Measurements from ENCODE around the gene SMARCC2. TPM values are rescaled to one million over a fixed set of nuclear protein-coding genes. Genes with fewer than 3 reads are reported as not detected.
"Not testable (repeated sequence)": the region's sequence is repeated elsewhere in the genome, so short reads cannot be mapped to it uniquely, and the experiment has no call there.

SMARCC2 gene
- total RNA-seq, 2 experiments from 2014 or later, result 96.9 to 123 TPM

DNA sequence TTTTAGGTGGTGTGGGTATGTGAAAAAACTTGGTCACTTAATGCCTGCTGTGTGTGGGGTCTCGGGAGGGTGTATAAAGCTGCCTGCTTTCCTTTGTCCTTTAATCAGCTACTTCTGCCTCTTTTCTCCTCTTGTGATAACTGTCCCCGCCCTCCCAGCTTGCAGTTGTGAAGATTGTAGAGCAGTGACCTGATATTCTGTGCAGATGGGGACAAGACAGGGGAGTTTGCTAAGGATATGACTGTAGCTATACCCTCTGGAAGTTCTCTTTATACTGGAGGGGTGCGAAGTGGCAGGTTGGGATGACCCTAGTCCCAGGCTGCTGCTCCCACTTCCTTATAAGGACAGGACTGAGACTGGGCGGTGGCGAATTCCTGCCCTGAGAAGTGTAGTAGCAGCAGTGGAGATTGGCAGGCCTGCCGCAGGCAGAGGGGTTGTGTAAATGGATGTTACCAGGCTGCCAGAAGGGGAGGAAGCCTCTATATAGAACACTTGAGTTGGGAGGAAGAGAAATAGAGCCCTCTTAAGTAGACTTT, 30.3 kb downstream of the SMARCC2 start:
- peak; percentile 45 for DNase-seq
- POLR2A ChIA-PET, result interaction anchor here (1.4 to 4.4 kb wide), 2 partner anchors 31 to 41 kb away, joined by 9 to 19 read pairs; partner anchors contain the start of genes ESYT1 and ZC3H10
- no peaks in the 10 kb centered on the region for H3K9me3 Mint-ChIP-seq (ENCODE audit: low read depth)
- peak overlapping the region; percentile 99 for H3K4me3 Mint-ChIP-seq
- H3K27ac Mint-ChIP-seq, result peak overlapping the region; percentile 96
- CTCF ChIA-PET, result interaction anchor here (0.5 to 1.8 kb wide), 14 partner anchors 8 to 224 kb away, joined by 3 to 10 read pairs (median 4); partner anchors contain the start of genes ESYT1 and SMARCC2
- peaks cover 60% of the 10 kb centered on the region for H3K36me3 Mint-ChIP-seq (ENCODE audit: low read depth)
- intact Hi-C loops (cut with DNase I, micrococcal nuclease), result loop anchor here (1.0 to 10.0 kb wide), 9 partner anchors 30 to 926 kb away; partner anchors contain the start of genes ZC3H10 (in 2 of the 2), CS (in 1 of the 2), ESYT1 (in 1 of the 2) and NAB2 (in 1 of the 2)
- ATAC-seq, result peak; percentile 1
- no peaks in the 10 kb centered on the region for H3K27me3 Mint-ChIP-seq
- H3K4me1 Mint-ChIP-seq, result peaks cover 26% of the 10 kb centered on the region

DNA sequence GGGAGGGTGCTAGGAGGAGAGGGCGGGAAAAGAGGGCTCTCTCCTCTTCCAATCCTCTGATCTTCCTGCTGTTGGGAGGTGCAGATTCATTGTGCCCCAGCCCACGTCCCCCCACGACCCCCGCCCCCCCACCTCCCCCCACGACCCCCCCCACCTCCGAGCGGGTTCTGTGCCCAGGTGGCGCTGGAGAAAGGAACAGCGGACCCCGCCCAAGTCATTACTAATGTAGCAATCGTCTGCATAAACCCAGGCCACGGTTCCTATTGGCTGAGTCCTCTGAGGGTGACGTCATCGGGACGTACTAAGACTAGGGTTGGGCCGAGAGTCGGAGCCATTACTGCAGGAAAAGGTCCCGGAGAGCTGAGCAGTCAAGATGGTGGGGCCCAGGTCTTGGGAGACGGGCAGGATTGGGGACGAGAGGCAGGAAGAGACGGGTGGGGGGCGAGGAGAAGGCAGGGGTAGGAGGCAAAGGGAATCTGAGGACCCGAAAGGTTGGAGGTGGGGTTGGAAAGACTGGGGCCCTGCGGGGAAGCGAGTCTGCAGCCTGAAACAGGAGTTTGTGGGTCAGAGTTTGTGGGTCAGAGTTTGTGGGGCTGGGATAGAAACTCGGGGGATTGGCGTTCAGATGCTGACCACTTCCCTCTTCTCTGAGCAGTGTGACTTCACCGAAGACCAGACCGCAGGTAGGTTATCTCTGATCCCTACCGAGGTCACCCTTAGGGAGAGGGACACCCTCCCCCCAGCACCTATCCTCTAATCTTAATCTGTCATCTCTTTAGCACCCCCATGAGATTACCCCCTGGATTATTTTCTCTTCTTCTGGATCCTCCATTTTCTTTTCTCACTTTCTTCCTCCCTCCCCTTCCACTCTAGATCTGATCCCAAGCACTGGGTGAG, 31.0 kb downstream of the SMARCC2 start, which contains the start of gene MYL6:
Gene MYL6, plus strand, starts transcription at position 331 of the 897 bp plus-strand sequence. Its CDS starts 43 bp downstream, at position 374.
- ChIA-PET POLR2A (interaction anchor here (0.5 to 4.4 kb wide), 4 partner anchors 18 to 1100 kb away, joined by 3 to 19 read pairs (median 9); partner anchors contain the start of genes ESYT1 and ZC3H10), CTCF (interaction anchor here (0.5 to 1.8 kb wide), 10 partner anchors 9 to 223 kb away, joined by 3 to 10 read pairs (median 4); partner anchors contain the start of genes ESYT1 and SMARCC2)
- ATAC-seq (peak; percentile 85), DNase-seq (peak; percentile 96)
- Mint-ChIP-seq H3K4me3 (peak within 1 kb of the TSS; percentile 99), H3K9me3 (ENCODE audit: low read depth) (no peaks in the 10 kb centered on the region), H3K36me3 (ENCODE audit: low read depth) (peaks cover 54% of the 10 kb centered on the region), H3K27me3 (no peaks in the 10 kb centered on the region), H3K4me1 (peaks cover 30% of the 10 kb centered on the region), H3K27ac (peak within 1 kb of the TSS; percentile 96)
- intact Hi-C loops (cut with DNase I, micrococcal nuclease), result loop anchor here (1.0 to 10.0 kb wide), 9 partner anchors 30 to 927 kb away; partner anchors contain the start of genes ZC3H10 (in 2 of the 2), CS (in 1 of the 2), ESYT1 (in 1 of the 2) and NAB2 (in 1 of the 2)

DNA sequence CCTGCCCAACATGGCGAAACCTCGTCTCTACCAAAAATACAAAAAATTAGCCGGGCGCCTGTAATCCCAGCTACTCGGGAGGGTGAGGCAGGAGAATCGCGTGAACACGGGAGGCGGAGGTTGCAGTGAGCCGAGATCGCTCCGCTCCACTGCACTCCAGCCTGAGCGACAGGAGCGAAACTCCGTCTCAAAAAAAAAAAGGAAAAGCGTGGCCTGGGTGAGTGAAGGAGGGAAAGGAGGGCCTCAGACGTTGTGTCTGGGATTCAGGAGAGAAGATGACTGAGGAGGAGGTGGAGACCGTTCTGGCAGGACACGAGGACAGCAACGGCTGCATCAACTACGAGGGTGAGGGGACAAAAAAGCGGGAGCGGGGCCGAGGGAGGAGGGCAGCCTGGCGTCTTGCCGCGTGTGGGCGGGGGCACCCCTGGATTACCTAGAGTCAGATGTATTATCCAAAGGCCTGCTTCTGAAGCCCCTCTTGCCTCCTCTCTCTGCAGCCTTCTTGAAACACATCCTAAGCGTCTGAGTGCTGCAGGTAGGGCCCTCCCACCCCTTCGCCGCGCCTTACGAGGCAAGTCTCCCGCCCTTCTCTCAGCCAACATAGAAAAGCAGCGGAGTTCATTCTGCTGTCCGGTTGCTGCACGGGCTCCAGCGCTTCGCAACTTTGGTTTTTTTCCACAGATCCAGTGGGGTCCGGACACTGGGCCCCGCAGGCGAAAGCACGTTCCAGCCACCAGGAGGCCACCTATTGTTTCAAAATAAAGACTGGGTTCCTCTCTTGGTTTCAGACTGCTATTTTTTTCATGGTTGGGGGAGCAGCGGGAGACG, 31.9 kb downstream of the SMARCC2 start:
- H3K27ac Mint-ChIP-seq, result peak overlapping the region; percentile 96
- H3K36me3 Mint-ChIP-seq (ENCODE audit: low read depth), result peaks cover 50% of the 10 kb centered on the region
- ChIA-PET CTCF (interaction anchor here (0.6 to 1.8 kb wide), 6 partner anchors 21 to 307 kb away, joined by 3 to 12 read pairs (median 4); partner anchors contain the start of genes ERBB3 and ZC3H10), POLR2A (interaction anchor here (4.4 kb wide), 1 partner anchor 29 kb away, joined by 19 read pairs; the partner anchor contains the start of gene ESYT1)
- peak overlapping the region; percentile 99 for H3K4me3 Mint-ChIP-seq
- intact Hi-C loops (cut with DNase I, micrococcal nuclease), result loop anchor here (1.0 to 10.0 kb wide), 9 partner anchors 29 to 927 kb away; partner anchors contain the start of genes ZC3H10 (in 2 of the 2), CS (in 1 of the 2), ESYT1 (in 1 of the 2) and NAB2 (in 1 of the 2)
- no peaks in the 10 kb centered on the region for H3K27me3 Mint-ChIP-seq
- peak; percentile 76 for DNase-seq
- no peaks in the 10 kb centered on the region for H3K9me3 Mint-ChIP-seq (ENCODE audit: low read depth)
- peak; percentile 43 for ATAC-seq
- peaks cover 32% of the 10 kb centered on the region for H3K4me1 Mint-ChIP-seq

DNA sequence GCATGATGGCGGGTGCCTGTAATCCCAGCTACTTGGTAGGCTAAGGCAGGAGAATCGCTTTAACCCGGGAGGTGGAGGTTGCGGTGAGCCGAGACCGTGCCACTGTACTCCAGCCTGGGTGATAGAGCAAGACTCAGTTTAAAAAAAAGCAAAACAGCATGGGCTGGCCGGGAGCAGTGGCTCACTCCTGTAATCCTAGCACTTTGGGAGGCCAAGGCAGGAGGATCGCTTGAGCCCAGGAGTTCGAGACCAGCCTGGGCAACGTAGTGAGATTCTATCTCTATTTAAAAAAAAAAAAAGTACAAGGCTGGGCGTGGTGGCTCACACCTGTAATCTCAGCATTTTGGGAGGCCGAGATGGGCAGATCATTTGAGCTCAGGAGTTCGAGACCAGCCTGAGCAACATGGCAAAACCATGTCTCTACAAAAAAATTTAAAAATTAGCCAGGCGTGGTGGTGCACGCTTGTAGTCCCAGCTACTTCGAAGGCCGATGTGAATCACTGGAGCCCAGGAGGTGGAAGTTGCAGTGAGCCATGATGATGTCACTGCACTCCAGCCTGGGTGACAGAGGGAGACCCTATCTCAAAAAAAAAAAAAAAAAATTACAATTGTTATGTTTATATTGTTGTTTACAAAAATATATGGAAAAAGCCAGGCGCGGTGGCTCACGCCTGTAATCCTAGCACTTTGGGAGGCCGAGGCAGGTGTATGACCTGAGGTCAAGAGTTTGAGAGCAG, 32.7 kb downstream of the SMARCC2 start:
- Mint-ChIP-seq H3K27ac (peak overlapping the region; percentile 96), H3K4me1 (peaks cover 31% of the 10 kb centered on the region), H3K36me3 (ENCODE audit: low read depth) (peaks cover 46% of the 10 kb centered on the region), H3K4me3 (peak overlapping the region; percentile 99)
- not testable (repeated sequence) for DNase-seq; H3K9me3 Mint-ChIP-seq (ENCODE audit: low read depth); ATAC-seq; H3K27me3 Mint-ChIP-seq
- POLR2A ChIA-PET, result interaction anchor here (0.6 to 0.7 kb wide), 2 partner anchors 10 to 1691 kb away, joined by 3 to 8 read pairs; no protein-coding TSS in a partner anchor
- CTCF ChIA-PET, result interaction anchor here (0.6 to 1.4 kb wide), 4 partner anchors 8 to 308 kb away, joined by 3 to 12 read pairs (median 4); partner anchors contain the start of genes ERBB3 and ZC3H10
- intact Hi-C loops (cut with DNase I, micrococcal nuclease), result loop anchor here in 1 of 2 experiments (10.0 kb wide), 1 partner anchor 928 kb away; the partner anchor contains the start of gene NAB2

DNA sequence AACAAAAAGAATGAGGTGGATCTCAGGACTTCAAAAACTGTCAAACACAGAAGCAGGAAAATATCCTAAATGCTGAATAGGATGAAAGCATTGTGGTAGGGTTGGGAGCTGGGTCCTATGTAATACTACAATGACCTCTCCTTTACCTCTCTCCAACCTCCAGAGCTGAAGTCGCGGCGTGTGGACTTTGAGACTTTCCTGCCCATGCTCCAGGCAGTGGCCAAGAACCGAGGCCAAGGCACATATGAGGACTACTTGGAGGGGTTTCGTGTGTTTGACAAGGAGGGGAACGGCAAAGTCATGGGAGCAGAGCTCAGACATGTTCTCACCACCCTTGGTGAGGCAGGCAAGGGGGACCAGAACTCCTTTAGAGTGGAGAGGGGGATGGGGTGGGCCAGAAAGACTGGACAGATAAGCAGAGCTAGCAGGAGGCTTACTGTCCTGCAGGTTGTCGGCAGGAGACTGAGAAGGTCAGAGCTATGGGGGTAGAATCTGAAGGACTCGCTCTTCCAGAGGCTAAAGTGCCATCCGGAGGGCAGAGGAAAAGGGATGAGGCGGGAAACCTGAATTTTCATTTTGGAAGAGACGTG, 33.9 kb downstream of the SMARCC2 start:
- Mint-ChIP-seq H3K4me3 (no peak overlapping the region), H3K4me1 (peaks cover 32% of the 10 kb centered on the region), H3K36me3 (ENCODE audit: low read depth) (peaks cover 35% of the 10 kb centered on the region), H3K27ac (no peak overlapping the region), H3K9me3 (ENCODE audit: low read depth) (no peaks in the 10 kb centered on the region), H3K27me3 (no peaks in the 10 kb centered on the region)
- DNase-seq (no peak), ATAC-seq (no peak)
- POLR2A ChIA-PET, result interaction anchor here (1.2 kb wide), 1 partner anchor 28 kb away, joined by 4 read pairs; the partner anchor contains the start of gene ESYT1
- intact Hi-C loops (cut with DNase I, micrococcal nuclease), result loop anchor here in 1 of 2 experiments (10.0 kb wide), 1 partner anchor 929 kb away; the partner anchor contains the start of gene NAB2
- CTCF ChIA-PET, result interaction anchor here (0.8 to 2.0 kb wide), 4 partner anchors 10 to 35 kb away, joined by 3 to 8 read pairs (median 6); partner anchors contain the start of gene ESYT1

DNA sequence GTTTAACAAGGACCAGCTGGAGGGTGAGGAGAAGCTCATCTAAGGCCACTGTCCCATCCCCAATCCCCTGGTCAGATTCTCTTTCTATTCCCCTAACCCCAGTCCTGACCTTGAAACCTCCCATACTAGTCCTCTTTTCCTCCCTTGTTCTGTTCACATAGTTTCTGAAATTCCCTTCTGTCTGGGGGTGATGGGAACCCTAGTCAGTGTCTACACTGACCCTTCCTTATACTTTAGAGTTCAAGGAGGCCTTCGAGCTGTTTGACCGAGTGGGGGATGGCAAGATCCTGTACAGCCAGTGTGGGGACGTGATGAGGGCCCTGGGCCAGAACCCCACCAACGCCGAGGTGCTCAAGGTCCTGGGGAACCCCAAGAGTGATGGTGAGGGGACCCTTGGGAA, 34.5 kb downstream of the SMARCC2 start:
- ATAC-seq (no peak), DNase-seq (no peak)
- Mint-ChIP-seq H3K4me1 (peaks cover 30% of the 10 kb centered on the region), H3K27ac (no peak overlapping the region), H3K9me3 (ENCODE audit: low read depth) (no peaks in the 10 kb centered on the region), H3K27me3 (no peaks in the 10 kb centered on the region), H3K36me3 (ENCODE audit: low read depth) (peaks cover 30% of the 10 kb centered on the region), H3K4me3 (no peak overlapping the region)
- ChIA-PET CTCF (interaction anchor here (0.5 to 2.0 kb wide), 4 partner anchors 22 to 35 kb away, joined by 3 to 8 read pairs (median 5); partner anchors contain the start of gene ESYT1), POLR2A (interaction anchor here (0.8 to 1.2 kb wide), 2 partner anchors 27 to 37 kb away, joined by 3 to 4 read pairs; partner anchors contain the start of genes ESYT1 and ZC3H10)
- intact Hi-C loops (cut with DNase I, micrococcal nuclease), result loop anchor here (5.0 to 10.0 kb wide), 2 partner anchors 32 to 930 kb away; partner anchors contain the start of genes NAB2 (in 1 of the 2) and SMARCC2 (in 1 of the 2)

DNA sequence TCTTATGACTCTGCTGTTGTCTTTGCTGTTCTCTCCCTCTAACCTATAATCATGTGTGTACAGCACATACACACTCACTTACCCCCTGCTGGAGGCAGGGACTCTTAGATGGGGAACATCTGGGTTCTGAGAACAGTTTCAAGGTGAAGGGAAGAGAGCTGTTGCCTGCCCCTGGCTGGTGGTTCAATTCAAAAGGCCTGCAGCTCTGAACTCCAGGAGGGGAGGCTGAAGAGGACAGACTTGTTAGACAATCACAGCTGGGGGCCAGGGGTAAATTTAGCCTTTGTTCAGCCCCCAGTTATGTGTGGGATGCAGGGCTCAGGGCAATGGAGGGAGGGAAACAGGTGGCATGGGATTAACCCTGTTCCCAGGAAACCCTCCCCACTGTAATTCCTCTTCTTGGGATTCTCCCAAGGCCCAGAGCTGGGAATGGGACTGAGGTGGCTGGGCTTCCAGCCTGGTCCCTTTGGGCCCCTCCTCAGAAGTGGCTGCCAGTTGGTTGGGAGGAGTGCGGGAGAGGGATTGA, 35.0 kb downstream of the SMARCC2 start:
- Mint-ChIP-seq H3K4me1 (peaks cover 29% of the 10 kb centered on the region), H3K4me3 (no peak overlapping the region), H3K36me3 (ENCODE audit: low read depth) (peaks cover 24% of the 10 kb centered on the region), H3K9me3 (ENCODE audit: low read depth) (no peaks in the 10 kb centered on the region), H3K27me3 (no peaks in the 10 kb centered on the region), H3K27ac (no peak overlapping the region)
- no peak for ATAC-seq
- POLR2A ChIA-PET, result interaction anchor here (0.8 kb wide), 1 partner anchor 36 kb away, joined by 3 read pairs; the partner anchor contains the start of gene ZC3H10
- no peak for DNase-seq
- CTCF ChIA-PET, result interaction anchor here (0.5 to 2.0 kb wide), 5 partner anchors 22 to 45 kb away, joined by 3 to 8 read pairs (median 3); partner anchors contain the start of gene ESYT1
- intact Hi-C loops (cut with DNase I, micrococcal nuclease), result loop anchor here (5.0 to 10.0 kb wide), 2 partner anchors 33 to 930 kb away; partner anchors contain the start of genes NAB2 (in 1 of the 2) and SMARCC2 (in 1 of the 2)

DNA sequence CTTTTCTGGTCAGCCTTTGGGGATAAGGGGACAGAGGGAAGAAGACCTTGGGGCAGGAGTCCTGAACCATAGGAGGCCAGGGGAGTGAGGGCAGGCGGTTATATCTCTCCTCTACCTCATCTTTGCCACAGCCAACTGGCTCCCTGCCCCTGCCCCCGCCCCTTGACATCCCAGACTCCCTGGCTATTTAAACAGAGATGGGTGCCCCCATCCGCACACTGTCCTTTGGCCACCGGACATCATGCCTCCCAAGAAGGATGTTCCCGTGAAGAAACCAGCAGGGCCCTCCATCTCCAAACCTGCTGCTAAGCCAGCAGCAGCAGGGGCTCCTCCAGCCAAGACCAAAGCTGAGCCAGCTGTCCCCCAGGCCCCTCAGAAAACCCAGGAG, 35.6 kb downstream of the SMARCC2 start:
- H3K9me3 Mint-ChIP-seq (ENCODE audit: low read depth), result no peaks in the 10 kb centered on the region
- H3K27ac Mint-ChIP-seq, result peak overlapping the region; percentile 99
- H3K27me3 Mint-ChIP-seq, result no peaks in the 10 kb centered on the region
- DNase-seq, result no peak
- H3K4me3 Mint-ChIP-seq, result peak overlapping the region; percentile 88
- peaks cover 18% of the 10 kb centered on the region for H3K36me3 Mint-ChIP-seq (ENCODE audit: low read depth)
- CTCF ChIA-PET, result interaction anchor here (0.6 to 2.0 kb wide), 2 partner anchors 34 to 45 kb away, joined by 3 to 8 read pairs; no protein-coding TSS in a partner anchor
- POLR2A ChIA-PET, result no interaction called here
- peaks cover 29% of the 10 kb centered on the region for H3K4me1 Mint-ChIP-seq
- ATAC-seq, result no peak
- intact Hi-C loops (cut with DNase I, micrococcal nuclease), result loop anchor here (2.0 to 10.0 kb wide), 4 partner anchors 34 to 931 kb away; partner anchors contain the start of genes NAB2 (in 1 of the 2), PYM1 (in 1 of the 2), SMARCC2 (in 1 of the 2) and STAT2 (in 1 of the 2)

All from activated CD4-positive, alpha-beta T cell treated with anti-CD3 and anti-CD28 coated beads for 36 hours (primary cell).